Measurements from ENCODE around the gene KLHDC10.

DNA sequence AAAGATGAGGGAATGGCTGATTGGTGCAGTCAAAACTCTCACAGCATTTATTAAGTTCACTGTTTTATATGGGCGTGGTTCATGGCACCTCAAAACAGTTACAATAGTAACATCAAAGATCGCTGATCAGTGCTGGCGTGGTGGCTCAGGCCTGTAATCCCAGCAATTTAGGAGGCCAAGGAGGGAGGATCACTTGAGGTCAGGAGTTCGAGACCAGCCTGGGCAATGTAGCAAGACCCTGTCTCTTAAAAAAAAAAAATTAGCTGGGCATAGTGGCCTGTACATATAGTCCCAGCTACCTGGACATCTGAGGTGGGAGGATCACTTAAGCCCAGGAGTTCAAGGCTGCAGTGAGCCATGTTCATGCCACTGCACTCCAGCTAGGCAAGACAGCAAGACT, 48.5 kb downstream of the KLHDC10 start:
- TF ChIP-seq, protein P1, sequence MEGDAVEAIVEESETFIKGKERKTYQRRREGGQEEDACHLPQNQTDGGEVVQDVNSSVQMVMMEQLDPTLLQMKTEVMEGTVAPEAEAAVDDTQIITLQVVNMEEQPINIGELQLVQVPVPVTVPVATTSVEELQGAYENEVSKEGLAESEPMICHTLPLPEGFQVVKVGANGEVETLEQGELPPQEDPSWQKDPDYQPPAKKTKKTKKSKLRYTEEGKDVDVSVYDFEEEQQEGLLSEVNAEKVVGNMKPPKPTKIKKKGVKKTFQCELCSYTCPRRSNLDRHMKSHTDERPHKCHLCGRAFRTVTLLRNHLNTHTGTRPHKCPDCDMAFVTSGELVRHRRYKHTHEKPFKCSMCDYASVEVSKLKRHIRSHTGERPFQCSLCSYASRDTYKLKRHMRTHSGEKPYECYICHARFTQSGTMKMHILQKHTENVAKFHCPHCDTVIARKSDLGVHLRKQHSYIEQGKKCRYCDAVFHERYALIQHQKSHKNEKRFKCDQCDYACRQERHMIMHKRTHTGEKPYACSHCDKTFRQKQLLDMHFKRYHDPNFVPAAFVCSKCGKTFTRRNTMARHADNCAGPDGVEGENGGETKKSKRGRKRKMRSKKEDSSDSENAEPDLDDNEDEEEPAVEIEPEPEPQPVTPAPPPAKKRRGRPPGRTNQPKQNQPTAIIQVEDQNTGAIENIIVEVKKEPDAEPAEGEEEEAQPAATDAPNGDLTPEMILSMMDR (IDR thresholded peaks at IDR 0.05), result no peak
- no peak for TF ChIP-seq POLR2AphosphoS5 (IDR thresholded peaks at IDR 0.05)

Measured in prostate gland (tissue), 2 donors.